GM12873 (cell line): ENCODE results near the gene MOCS1.

Experiments used
- CTCF ChIP-seq: IDR thresholded peaks from 2 replicates; pipeline ENCODE4 v1.5.1; 2012; ENCODE audit warnings: low read depth, mild to moderate bottlenecking, moderate library complexity, low read length, control low read depth; ENCODE audit not compliant: insufficient read depth; ENCODE audit errors: missing control alignments

The MOCS1 gene

GRCh38 chr6:39901670-39902069 is 32.6 kb downstream of the MOCS1 start:
- TF ChIP-seq CTCF: no peak

GRCh38 chr6:39901116-39901655 is 33.1 kb downstream of the MOCS1 start:
- TF ChIP-seq CTCF: no peak

GRCh38 chr6:39899554-39900295 is 34.5 kb downstream of the MOCS1 start:
- no peak for TF ChIP-seq CTCF

- no peak for TF ChIP-seq CTCF
Measured at GRCh38 chr6:39898625-39899024, 35.6 kb downstream of the MOCS1 start.

GRCh38 chr6:39897698-39898097 is 36.6 kb downstream of the MOCS1 start:
- TF ChIP-seq CTCF: no peak

GRCh38 chr6:39896701-39897100 is 37.6 kb downstream of the MOCS1 start:
- no peak for TF ChIP-seq CTCF

GRCh38 chr6:39893286-39893685 is 41.0 kb downstream of the MOCS1 start:
- TF ChIP-seq CTCF: no peak
